ENCODE results near the gene SLC25A45. TPM values are rescaled to one million over a fixed set of nuclear protein-coding genes. Genes with fewer than 3 reads are reported as not detected.
A peak's percentile ranks its signal among the peaks of the same experiment; 100 is the strongest.

Gene SLC25A45
- total and polyA plus RNA-seq, 2 donors (not counting 1 experiment from before 2014, with no cell fraction given): 16.4 to 80.6 TPM

DNA sequence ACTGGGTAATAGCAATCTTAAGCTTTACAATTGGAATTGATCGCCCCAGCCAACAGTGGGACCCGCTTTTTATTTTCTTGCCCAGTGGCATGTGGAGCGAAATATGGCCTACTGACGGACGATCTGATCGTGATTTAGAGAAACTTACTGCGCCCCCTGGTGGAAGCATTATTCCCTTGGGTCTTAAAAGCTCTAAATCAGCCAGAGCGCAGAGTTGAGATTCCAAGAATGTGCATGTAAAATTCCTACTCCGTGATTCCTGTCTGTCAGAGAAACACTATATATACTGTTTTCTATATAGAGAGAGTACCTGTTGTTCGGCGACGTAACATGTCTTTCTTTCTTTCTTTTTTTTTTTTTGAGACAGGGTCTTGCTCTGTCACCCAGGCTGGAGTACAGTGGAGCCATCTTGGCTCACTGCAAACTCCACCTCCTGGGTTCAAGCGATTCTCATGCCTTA is 52.5 kb downstream of the SLC25A45 start:
- H3K27me3 Mint-ChIP-seq: no peaks in the 10 kb centered on the region
- no peaks in the 10 kb centered on the region for H3K9me3 ChIP-seq (ENCODE audit: control extremely low read depth in 1 of 3, control insufficient read depth in 2 of 3, insufficient read depth in 1 of 3, low read length in 2 of 3)
- WGBS (ENCODE audit: insufficient coverage): 4% methylated on average over 8 of the region's 13 CpGs
- no peaks in the 10 kb centered on the region for H3K36me3 ChIP-seq (replicated peaks in 1 of 2; ENCODE audit: control extremely low read depth in 1 of 2, control insufficient read depth in 1 of 2, extremely low read depth in 1 of 2, insufficient read depth in 2 of 2, low read length in 1 of 2)
- peak overlapping the region; percentile 50 for H3K9ac ChIP-seq (ENCODE audit: low read length)
- peaks cover 10% of the 10 kb centered on the region for H4K20me1 ChIP-seq (ENCODE audit: control insufficient read depth, insufficient read depth, low read length, poor library complexity, severe bottlenecking)
- H2AFZ ChIP-seq (ENCODE audit: insufficient read depth, low read depth, low read length, poor library complexity, severe bottlenecking): peak overlapping the region; percentile 66
- H3K4me1 Mint-ChIP-seq: peaks cover 22% of the 10 kb centered on the region
- peak overlapping the region in 4 of 5 experiments; percentile 5 to 48 (median 44) for H3K4me3 ChIP-seq (ENCODE audit: control extremely low read depth in 1 of 5, extremely low read depth in 1 of 5, insufficient read depth in 1 of 5, low read depth in 2 of 5, low read length in 4 of 5)
- peak overlapping the region; percentile 73 for H3K4me2 ChIP-seq (replicated peaks; ENCODE audit: low read depth, low read length, poor library complexity, severe bottlenecking)
- ChIA-PET CTCF (interaction anchor here (0.6 to 12.0 kb wide), 46 partner anchors 11 to 641 kb away, joined by 3 to 214 read pairs (median 4); partner anchors contain the start of genes CAPN1, CDC42EP2, FAU and KCNK7), POLR2A (interaction anchor here (0.5 to 1.4 kb wide), 10 partner anchors 15 to 760 kb away, joined by 3 to 7 read pairs (median 4); partner anchors contain the start of gene CDC42EP2)
- peaks cover 14% of the 10 kb centered on the region for H3K79me2 ChIP-seq (ENCODE audit: control insufficient read depth, insufficient read depth, low read length)
- DNase-seq: peak; percentile 93
- H3K4me3 Mint-ChIP-seq: peak overlapping the region; percentile 76
- no peak for TF ChIP-seq EZH2 (IDR thresholded peaks at IDR 0.05; ENCODE audit: borderline replicate concordance, insufficient read depth, low read depth, low read length, poor library complexity, severe bottlenecking)
- TF ChIP-seq, protein P1, sequence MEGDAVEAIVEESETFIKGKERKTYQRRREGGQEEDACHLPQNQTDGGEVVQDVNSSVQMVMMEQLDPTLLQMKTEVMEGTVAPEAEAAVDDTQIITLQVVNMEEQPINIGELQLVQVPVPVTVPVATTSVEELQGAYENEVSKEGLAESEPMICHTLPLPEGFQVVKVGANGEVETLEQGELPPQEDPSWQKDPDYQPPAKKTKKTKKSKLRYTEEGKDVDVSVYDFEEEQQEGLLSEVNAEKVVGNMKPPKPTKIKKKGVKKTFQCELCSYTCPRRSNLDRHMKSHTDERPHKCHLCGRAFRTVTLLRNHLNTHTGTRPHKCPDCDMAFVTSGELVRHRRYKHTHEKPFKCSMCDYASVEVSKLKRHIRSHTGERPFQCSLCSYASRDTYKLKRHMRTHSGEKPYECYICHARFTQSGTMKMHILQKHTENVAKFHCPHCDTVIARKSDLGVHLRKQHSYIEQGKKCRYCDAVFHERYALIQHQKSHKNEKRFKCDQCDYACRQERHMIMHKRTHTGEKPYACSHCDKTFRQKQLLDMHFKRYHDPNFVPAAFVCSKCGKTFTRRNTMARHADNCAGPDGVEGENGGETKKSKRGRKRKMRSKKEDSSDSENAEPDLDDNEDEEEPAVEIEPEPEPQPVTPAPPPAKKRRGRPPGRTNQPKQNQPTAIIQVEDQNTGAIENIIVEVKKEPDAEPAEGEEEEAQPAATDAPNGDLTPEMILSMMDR (IDR thresholded peaks at IDR 0.05): peak; percentile 86
- peak; percentile 42 for ATAC-seq (ENCODE audit: low read depth)
- H3K9me3 Mint-ChIP-seq (ENCODE audit: insufficient read depth): no peaks in the 10 kb centered on the region
- H3K27ac ChIP-seq (ENCODE audit: low read length in 2 of 2): peak overlapping the region; percentile 50 to 69
- intact Hi-C loops (cut with micrococcal nuclease): loop anchor here (1.0 to 5.0 kb wide), 3 partner anchors 15 to 68 kb away; partner anchors contain the start of gene POLA2
- H3K27me3 ChIP-seq (replicated peaks in 1 of 4; ENCODE audit: control extremely low read depth in 1 of 4, control insufficient read depth in 3 of 4, insufficient read depth in 4 of 4, low read length in 3 of 4): no peaks in the 10 kb centered on the region
- H3K27ac Mint-ChIP-seq: peak overlapping the region; percentile 90
- peaks cover 23 to 28% of the 10 kb centered on the region in 2 donors for H3K4me1 ChIP-seq (ENCODE audit: control insufficient read depth in 2 of 2, insufficient read depth in 2 of 2, low read length in 2 of 2)

DNA sequence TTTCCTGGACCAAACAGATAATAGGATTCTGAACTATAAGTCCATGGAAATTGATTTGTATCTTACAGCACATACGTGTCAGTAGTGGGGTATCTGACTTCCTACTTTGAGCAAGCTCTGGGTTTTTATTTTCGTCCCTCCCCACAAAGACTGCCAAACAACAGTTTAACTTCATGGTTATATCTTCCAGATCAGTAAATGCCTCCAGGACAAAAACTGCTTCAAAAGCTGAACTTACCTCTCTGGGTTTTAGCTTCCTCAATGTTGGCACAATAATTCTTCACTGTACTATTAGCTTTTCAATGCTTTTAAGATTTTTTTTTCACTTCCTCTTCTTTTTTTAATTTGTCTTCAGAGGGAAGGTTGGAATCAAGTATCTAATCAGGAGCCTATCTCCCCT is 53.0 kb downstream of the SLC25A45 start:
- DNase-seq (no peak), ATAC-seq (ENCODE audit: low read depth) (peak; percentile 10)
- WGBS (ENCODE audit: insufficient coverage): no CpG with 5 or more reads among the region's 2 CpGs
- Histone ChIP-seq H2AFZ (ENCODE audit: insufficient read depth, low read depth, low read length, poor library complexity, severe bottlenecking) (peak overlapping the region; percentile 66), H3K4me2 (replicated peaks; ENCODE audit: low read depth, low read length, poor library complexity, severe bottlenecking) (peak overlapping the region; percentile 73), H3K9ac (ENCODE audit: low read length) (peak overlapping the region; percentile 50), H3K27ac (ENCODE audit: low read length in 2 of 2) (peak overlapping the region; percentile 50 to 69), H3K4me3 (ENCODE audit: control extremely low read depth in 1 of 5, extremely low read depth in 1 of 5, insufficient read depth in 1 of 5, low read depth in 2 of 5, low read length in 4 of 5) (peak overlapping the region in 4 of 5 experiments; percentile 5 to 48 (median 44)), H4K20me1 (ENCODE audit: control insufficient read depth, insufficient read depth, low read length, poor library complexity, severe bottlenecking) (peaks cover 5% of the 10 kb centered on the region), H3K9me3 (ENCODE audit: control extremely low read depth in 1 of 3, control insufficient read depth in 2 of 3, insufficient read depth in 1 of 3, low read length in 2 of 3) (no peaks in the 10 kb centered on the region), H3K27me3 (replicated peaks in 1 of 4; ENCODE audit: control extremely low read depth in 1 of 4, control insufficient read depth in 3 of 4, insufficient read depth in 4 of 4, low read length in 3 of 4) (no peaks in the 10 kb centered on the region), H3K36me3 (replicated peaks in 1 of 2; ENCODE audit: control extremely low read depth in 1 of 2, control insufficient read depth in 1 of 2, extremely low read depth in 1 of 2, insufficient read depth in 2 of 2, low read length in 1 of 2) (no peaks in the 10 kb centered on the region), H3K79me2 (ENCODE audit: control insufficient read depth, insufficient read depth, low read length) (peaks cover 9% of the 10 kb centered on the region), H3K4me1 (ENCODE audit: control insufficient read depth in 2 of 2, insufficient read depth in 2 of 2, low read length in 2 of 2) (peaks cover 18 to 23% of the 10 kb centered on the region in 2 donors)
- no peaks in the 10 kb centered on the region for H3K27me3 Mint-ChIP-seq
- ChIA-PET POLR2A (interaction anchor here (0.5 to 1.4 kb wide), 10 partner anchors 14 to 761 kb away, joined by 3 to 6 read pairs (median 4); partner anchors contain the start of gene CDC42EP2), CTCF (interaction anchor here (0.7 to 12.0 kb wide), 43 partner anchors 10 to 641 kb away, joined by 3 to 214 read pairs (median 4); partner anchors contain the start of genes CAPN1, CDC42EP2, FAU and KCNK7)
- intact Hi-C loops (cut with micrococcal nuclease): no loop called here
- peak overlapping the region; percentile 90 for H3K27ac Mint-ChIP-seq
- H3K4me1 Mint-ChIP-seq: peaks cover 17% of the 10 kb centered on the region
- H3K9me3 Mint-ChIP-seq (ENCODE audit: insufficient read depth): no peaks in the 10 kb centered on the region
- H3K4me3 Mint-ChIP-seq: peak overlapping the region; percentile 76
- TF ChIP-seq, protein P1 (IDR thresholded peaks at IDR 0.05): no peak
- TF ChIP-seq EZH2 (IDR thresholded peaks at IDR 0.05; ENCODE audit: borderline replicate concordance, insufficient read depth, low read depth, low read length, poor library complexity, severe bottlenecking): no peak

All from B cell (primary cell).